Kidney epithelial cell (primary cell): ENCODE results near the gene KCNB1. TPM values are rescaled to one million over a fixed set of nuclear protein-coding genes. Genes with fewer than 3 reads are reported as not detected.

Experiments
- DNase-seq: peaks from one replicate; pipeline ENCODE4 v3.0.0-alpha.2; 2010; ENCODE audit warnings: low read depth
- H3K27me3 ChIP-seq: 2 replicates; pipeline ENCODE4 v1.6.0; 2011; ENCODE audit warnings: low read length; ENCODE audit not compliant: control insufficient read depth, insufficient read depth
- H3K36me3 ChIP-seq: 2 replicates; pipeline ENCODE4 v1.5.1; 2011; ENCODE audit warnings: low read length; ENCODE audit not compliant: control insufficient read depth, insufficient read depth
- H3K4me3 ChIP-seq: 2 replicates; pipeline ENCODE4 v1.5.1; 2011; ENCODE audit warnings: low read depth, mild to moderate bottlenecking, control low read depth, low read length
- CTCF ChIP-seq: IDR thresholded peaks from 2 replicates; pipeline ENCODE4 v1.5.1; 2011; ENCODE audit warnings: mild to moderate bottlenecking, moderate library complexity, low read length, control low read depth, inconsistent platforms; ENCODE audit not compliant: insufficient read depth, poor library complexity, severe bottlenecking
- total RNA-seq: library from RNA; depleted of rRNA; stranded (reverse); fragments of >200 nt; gene quantifications from 2 replicates; pipeline ENCODE4 v1.2.3, GENCODE V29; 2015

The KCNB1 gene
- total RNA-seq, 1 donor from 2014 or later, result not detected

- Histone ChIP-seq H3K36me3 (no peaks in the 10 kb centered on the region), H3K27me3 (peaks cover 11% of the 10 kb centered on the region), H3K4me3 (no peak overlapping the region)
- no peak for DNase-seq
- no peak for TF ChIP-seq CTCF
Measured at GRCh38 chr20:49513517-49513916, 31.0 kb upstream of the KCNB1 start.

- Histone ChIP-seq H3K4me3 (no peak overlapping the region), H3K27me3 (peaks cover 14% of the 10 kb centered on the region), H3K36me3 (no peaks in the 10 kb centered on the region)
- TF ChIP-seq CTCF, result no peak
- no peak for DNase-seq
Measured at GRCh38 chr20:49513009-49513408, 30.5 kb upstream of the KCNB1 start.

- no peak for TF ChIP-seq CTCF
- H3K36me3 ChIP-seq, result no peaks in the 10 kb centered on the region
- no peak overlapping the region for H3K4me3 ChIP-seq
- no peak for DNase-seq
- peaks cover 14% of the 10 kb centered on the region for H3K27me3 ChIP-seq
Measured at GRCh38 chr20:49511788-49512525, 29.5 kb upstream of the KCNB1 start.

GRCh38 chr20:49510562-49511122, 28.2 kb upstream of the KCNB1 start:
- H3K27me3 ChIP-seq, result peaks cover 14% of the 10 kb centered on the region
- no peak for DNase-seq
- no peak overlapping the region for H3K4me3 ChIP-seq
- no peak for TF ChIP-seq CTCF
- H3K36me3 ChIP-seq, result no peaks in the 10 kb centered on the region

GRCh38 chr20:49508435-49509199, 26.1 kb upstream of the KCNB1 start:
- Histone ChIP-seq H3K4me3 (no peak overlapping the region), H3K27me3 (peaks cover 17% of the 10 kb centered on the region), H3K36me3 (no peaks in the 10 kb centered on the region)
- DNase-seq, result peak; percentile 4
- peak; percentile 42 for TF ChIP-seq CTCF
